ENCODE measurements around the gene EGFLAM. TPM values are rescaled to one million over a fixed set of nuclear protein-coding genes. Genes with fewer than 3 reads are reported as not detected.

EGFLAM gene
- total and polyA plus RNA-seq, 2 donors (not counting 3 experiments of a cell fraction or from before 2014, with no cell fraction given) = 1.2 to 2.7 TPM

DNA sequence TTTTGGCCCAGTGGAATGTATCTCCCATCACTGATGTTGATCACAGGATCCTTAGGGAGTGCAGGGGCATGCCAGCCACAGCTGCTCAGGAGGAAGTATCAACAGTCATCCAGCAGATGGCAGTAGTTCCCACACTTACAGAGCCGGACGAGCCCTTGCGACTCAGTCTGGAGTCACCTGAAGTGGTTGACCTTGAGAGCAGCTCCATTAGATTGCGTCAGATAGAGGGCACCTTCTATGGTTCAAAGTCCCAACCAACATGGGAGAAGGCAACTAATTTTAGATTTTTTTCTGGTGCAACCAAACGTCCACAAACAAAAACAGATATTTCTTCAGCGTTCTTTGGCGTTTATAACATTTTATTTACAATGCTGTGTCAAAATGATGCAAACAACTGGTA lies 124.5 kb downstream of the EGFLAM start:
- CTCF ChIA-PET = interaction anchor here (0.6 to 6.8 kb wide), 48 partner anchors 9 to 1800 kb away, joined by 3 to 184 read pairs (median 4); no protein-coding TSS in a partner anchor
- Histone ChIP-seq H3K36me3 (ENCODE audit: control insufficient read depth in 2 of 2, extremely low read depth in 1 of 2, insufficient read depth in 2 of 2, low read length in 2 of 2) (no peaks in the 10 kb centered on the region), H3K9ac (replicated peaks; ENCODE audit: extremely low read depth, insufficient read depth, low read length) (no peak overlapping the region), H3K4me2 (ENCODE audit: insufficient read depth, low read length) (no peak overlapping the region), H3K79me2 (ENCODE audit: control insufficient read depth, insufficient read depth, low read length) (no peaks in the 10 kb centered on the region), H2AFZ (ENCODE audit: low read depth, low read length) (no peak overlapping the region), H3K9me1 (replicated peaks; ENCODE audit: control insufficient read depth, extremely low read depth, insufficient read depth, low read length) (no peaks in the 10 kb centered on the region), H3K27me3 (ENCODE audit: control insufficient read depth in 2 of 2, insufficient read depth in 2 of 2, low read length in 2 of 2) (peaks cover under 1 to 2% of the 10 kb centered on the region in 2 experiments), H3K4me1 (ENCODE audit: control insufficient read depth, extremely low read depth, insufficient read depth, low read length) (no peaks in the 10 kb centered on the region), H3K4me3 (replicated peaks in 1 of 3; ENCODE audit: insufficient read depth in 1 of 3, low read depth in 1 of 3, low read length in 3 of 3) (no peak overlapping the region), H4K20me1 (replicated peaks; ENCODE audit: control insufficient read depth, extremely low read depth, insufficient read depth, low read length) (no peaks in the 10 kb centered on the region), H3K27ac (ENCODE audit: insufficient read depth, low read depth, low read length) (no peak overlapping the region), H3K9me3 (replicated peaks; ENCODE audit: control insufficient read depth, insufficient read depth, low read length) (no peaks in the 10 kb centered on the region)
- FAIRE-seq (peak; percentile 99), DNase-seq (ENCODE audit: low read depth, low spot score) (peak; percentile 72)
- TF ChIP-seq FOS (IDR thresholded peaks at IDR 0.05; ENCODE audit: borderline replicate concordance, insufficient read depth, low read length) = peak; percentile 14
- no peak for TF ChIP-seq JUN (IDR thresholded peaks at IDR 0.05; ENCODE audit: borderline replicate concordance, insufficient read depth, insufficient read length, low read depth)
- no peak for TF ChIP-seq POLR2A (IDR thresholded peaks at IDR 0.05; ENCODE audit: low read depth, low read length)
- TF ChIP-seq EZH2 (IDR thresholded peaks at IDR 0.05; ENCODE audit: borderline replicate concordance, low read depth, low read length, severe bottlenecking) = no peak
- no peak for TF ChIP-seq MYC (IDR thresholded peaks at IDR 0.05; ENCODE audit: low read depth, low read length)
- TF ChIP-seq, protein P1, sequence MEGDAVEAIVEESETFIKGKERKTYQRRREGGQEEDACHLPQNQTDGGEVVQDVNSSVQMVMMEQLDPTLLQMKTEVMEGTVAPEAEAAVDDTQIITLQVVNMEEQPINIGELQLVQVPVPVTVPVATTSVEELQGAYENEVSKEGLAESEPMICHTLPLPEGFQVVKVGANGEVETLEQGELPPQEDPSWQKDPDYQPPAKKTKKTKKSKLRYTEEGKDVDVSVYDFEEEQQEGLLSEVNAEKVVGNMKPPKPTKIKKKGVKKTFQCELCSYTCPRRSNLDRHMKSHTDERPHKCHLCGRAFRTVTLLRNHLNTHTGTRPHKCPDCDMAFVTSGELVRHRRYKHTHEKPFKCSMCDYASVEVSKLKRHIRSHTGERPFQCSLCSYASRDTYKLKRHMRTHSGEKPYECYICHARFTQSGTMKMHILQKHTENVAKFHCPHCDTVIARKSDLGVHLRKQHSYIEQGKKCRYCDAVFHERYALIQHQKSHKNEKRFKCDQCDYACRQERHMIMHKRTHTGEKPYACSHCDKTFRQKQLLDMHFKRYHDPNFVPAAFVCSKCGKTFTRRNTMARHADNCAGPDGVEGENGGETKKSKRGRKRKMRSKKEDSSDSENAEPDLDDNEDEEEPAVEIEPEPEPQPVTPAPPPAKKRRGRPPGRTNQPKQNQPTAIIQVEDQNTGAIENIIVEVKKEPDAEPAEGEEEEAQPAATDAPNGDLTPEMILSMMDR (IDR thresholded peaks at IDR 0.05; ENCODE audit: extremely low read depth in 1 of 2, insufficient read depth in 1 of 2, low read depth in 1 of 2, low read length in 2 of 2) = peak; percentile 80 to 81
- TF ChIP-seq POLR2AphosphoS5 (IDR thresholded peaks at IDR 0.05; ENCODE audit: insufficient read depth, low read depth, low read length) = no peak
- TF ChIP-seq, protein P2, sequence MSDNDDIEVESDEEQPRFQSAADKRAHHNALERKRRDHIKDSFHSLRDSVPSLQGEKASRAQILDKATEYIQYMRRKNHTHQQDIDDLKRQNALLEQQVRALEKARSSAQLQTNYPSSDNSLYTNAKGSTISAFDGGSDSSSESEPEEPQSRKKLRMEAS (IDR thresholded peaks at IDR 0.05; ENCODE audit: insufficient read depth, insufficient read length) = no peak
- peak; percentile 58 for TF ChIP-seq GATA2 (IDR thresholded peaks at IDR 0.05; ENCODE audit: insufficient read depth, insufficient read length, low read depth, low read length)
- POLR2A ChIA-PET = no interaction called here
- intact Hi-C loops (cut with micrococcal nuclease) (loop anchor here (1.0 to 2.0 kb wide), 8 partner anchors 21 to 540 kb away; no protein-coding TSS in a partner anchor), dilution Hi-C loops (cut with MboI; ENCODE audit: extremely low pct_ligation_motif_present, low sequenced_read_pairs) (no loop called here)
- no TSS peak for BruUV-seq (replicated peaks)
